ENCODE data around the gene LIMS1.
"Not testable (repeated sequence)": the region's sequence is repeated elsewhere in the genome, so short reads cannot be mapped to it uniquely, and the experiment has no call there.

Gene LIMS1

GRCh38 chr2:108548208-108549003 is 14.1 kb downstream of the LIMS1 start:
- DNase-seq (ENCODE audit: low read depth in 2 of 2): peak; percentile 71 to 72

DNA sequence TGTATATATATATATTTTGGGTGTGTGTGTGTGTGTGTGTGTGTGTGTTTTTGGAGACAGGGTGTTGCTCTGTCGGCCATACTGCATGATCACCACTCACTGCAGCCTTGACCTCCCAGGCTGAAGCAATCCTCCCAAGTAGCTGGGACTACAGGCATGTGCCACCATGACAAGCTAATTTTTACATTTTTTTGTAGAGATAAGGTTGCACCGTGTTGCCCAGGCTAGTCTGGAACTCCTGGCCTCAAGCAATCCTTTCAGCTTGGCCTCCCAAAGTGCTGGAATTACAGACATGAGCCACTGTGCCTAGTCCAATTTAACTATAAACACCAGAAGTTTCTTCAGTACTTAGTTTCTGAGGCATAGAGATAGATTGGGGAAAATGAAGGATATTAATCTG is 18.3 kb downstream of the LIMS1 start:
- DNase-seq (ENCODE audit: low read depth in 2 of 2): no peak

DNA sequence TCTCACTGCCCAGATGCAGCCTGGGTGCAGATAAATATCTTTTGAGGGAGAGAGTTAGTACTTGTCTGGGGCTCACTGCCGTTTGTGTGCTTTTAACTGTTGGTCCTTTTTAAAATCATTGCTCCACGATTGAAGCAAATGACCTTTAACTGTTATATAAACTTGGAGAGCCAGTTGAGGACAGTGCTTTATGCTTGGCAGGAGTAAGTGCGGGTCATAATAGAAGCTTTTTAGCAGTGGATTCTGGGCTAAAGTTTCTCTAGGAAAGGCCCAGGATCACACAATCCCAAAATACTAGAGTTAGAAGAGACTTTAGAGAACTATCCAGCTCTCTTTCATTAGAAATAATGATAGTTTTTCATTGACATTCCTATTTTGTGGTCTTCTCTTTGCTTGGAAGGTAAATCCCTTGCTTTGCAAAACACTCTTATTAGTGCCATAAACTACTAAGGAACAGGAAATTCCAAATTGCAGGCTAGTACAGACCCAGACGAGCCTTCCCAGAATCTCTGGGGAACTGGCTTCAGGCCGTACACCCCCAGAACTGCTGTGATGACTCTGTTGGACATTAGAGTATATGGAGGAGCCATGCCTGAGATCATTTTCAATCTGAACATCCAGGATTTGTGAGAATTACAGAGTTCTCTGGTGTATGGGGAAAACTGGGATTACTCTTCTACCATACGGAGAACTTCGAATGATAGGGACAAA is 19.1 kb downstream of the LIMS1 start:
- DNase-seq (ENCODE audit: low read depth in 2 of 2): no peak

GRCh38 chr2:108554528-108554927 is 20.3 kb downstream of the LIMS1 start:
- no peak for DNase-seq (ENCODE audit: low read depth in 2 of 2)

- no peak for DNase-seq (ENCODE audit: low read depth in 2 of 2)
Measured at GRCh38 chr2:108555572-108555971, 21.3 kb downstream of the LIMS1 start.

- DNase-seq (ENCODE audit: low read depth in 2 of 2): not testable (repeated sequence)
Measured at GRCh38 chr2:108556581-108556980, 22.3 kb downstream of the LIMS1 start.

DNA sequence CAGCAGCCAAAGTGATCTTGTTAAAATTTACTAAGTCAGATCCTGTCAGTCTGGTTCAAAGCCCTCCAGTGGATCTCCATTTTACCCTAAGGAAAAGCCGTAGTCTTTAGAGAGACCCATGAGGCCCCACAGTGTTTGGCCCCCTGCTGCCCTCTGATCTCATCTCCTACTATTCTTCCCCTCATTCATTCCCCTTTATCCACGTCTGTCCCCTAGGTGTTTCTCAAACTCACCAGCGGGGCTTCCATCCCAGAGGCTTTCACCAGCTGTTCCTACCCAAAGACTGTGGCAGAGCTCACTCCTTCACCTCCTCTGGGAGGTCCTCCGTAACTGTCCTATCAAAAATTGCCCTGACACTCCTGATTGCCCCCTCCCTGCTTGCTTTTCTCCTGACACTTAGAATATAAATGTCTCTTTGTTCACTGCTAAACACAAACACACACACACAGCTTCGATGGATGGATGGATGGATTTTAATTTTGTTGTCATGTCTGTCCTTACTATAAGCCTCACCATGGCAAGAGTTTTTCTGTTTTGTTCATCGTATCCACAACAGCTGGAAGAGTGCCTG is 26.1 kb downstream of the LIMS1 start:
- DNase-seq (ENCODE audit: low read depth in 2 of 2): no peak

GRCh38 chr2:108560895-108561530 is 26.7 kb downstream of the LIMS1 start:
- DNase-seq (ENCODE audit: low read depth in 2 of 2): no peak

GRCh38 chr2:108562274-108562673 is 28.0 kb downstream of the LIMS1 start:
- no peak for DNase-seq (ENCODE audit: low read depth in 2 of 2)

DNA sequence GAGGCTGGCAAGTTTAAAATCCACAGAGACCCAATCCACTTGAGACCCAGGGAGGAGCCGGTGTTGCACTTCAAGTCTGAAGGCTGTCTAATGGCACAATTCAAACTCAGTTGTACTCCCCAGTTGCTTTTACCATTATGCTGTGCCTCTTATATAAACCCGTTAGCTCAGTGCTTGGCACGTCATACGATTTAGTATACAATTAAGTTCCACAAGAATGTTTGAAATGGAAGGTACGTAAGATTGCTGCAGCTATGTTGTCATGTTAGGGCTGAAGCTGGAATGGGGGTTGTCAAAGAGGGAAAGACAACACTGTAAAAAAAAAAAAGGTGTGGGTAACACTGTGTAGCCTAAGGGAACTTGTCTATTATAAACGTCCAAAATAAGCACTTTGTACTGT is 30.2 kb downstream of the LIMS1 start:
- no peak for DNase-seq (ENCODE audit: low read depth in 2 of 2)

GRCh38 chr2:108565778-108566375 is 31.6 kb downstream of the LIMS1 start:
- no peak for DNase-seq (ENCODE audit: low read depth in 2 of 2)

- DNase-seq (ENCODE audit: low read depth in 2 of 2): no peak
Measured at GRCh38 chr2:108570416-108570815, 36.1 kb downstream of the LIMS1 start.

DNA sequence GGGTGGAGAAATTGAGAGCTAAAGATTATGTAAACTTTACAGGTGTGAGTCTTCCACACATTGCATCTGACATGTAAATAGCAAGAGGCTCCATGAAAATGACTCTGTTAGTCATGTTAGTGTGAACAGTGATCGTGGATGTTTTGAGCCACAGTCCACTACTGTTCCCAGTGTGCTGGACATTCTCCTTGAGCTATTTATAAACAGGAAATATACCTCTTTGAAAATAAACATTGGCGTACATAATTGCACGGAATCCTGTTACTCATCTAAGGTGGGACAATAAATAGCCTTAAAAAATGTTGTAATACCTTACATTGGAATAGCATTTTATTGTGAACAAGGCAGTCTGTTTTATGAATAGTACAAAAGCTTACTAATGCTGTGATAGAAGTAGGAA is 37.0 kb downstream of the LIMS1 start:
- DNase-seq (ENCODE audit: low read depth in 2 of 2): no peak

DNA sequence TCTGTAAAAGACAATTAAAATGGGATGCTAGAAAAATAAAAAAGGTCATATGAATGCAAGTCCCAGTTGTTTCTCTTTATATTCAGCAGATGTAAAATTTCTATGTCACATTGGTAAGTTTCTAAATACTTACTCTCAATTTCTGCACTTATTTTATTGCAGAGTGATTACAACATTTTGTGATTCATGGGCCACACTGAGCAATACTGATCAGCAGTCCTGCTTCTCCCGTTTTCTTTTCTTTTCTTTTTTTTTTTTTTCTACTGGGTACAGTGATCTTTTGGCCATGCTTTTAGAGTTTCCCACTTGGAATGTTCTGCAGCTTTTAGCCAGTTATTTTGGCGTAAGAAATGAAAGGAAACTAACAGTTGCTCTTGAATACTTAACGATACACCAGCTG is 38.8 kb downstream of the LIMS1 start:
- peak; percentile 66 for DNase-seq (ENCODE audit: low read depth in 2 of 2)

- no peak for DNase-seq (ENCODE audit: low read depth in 2 of 2)
Measured at GRCh38 chr2:108574332-108574731, 40.1 kb downstream of the LIMS1 start.

DNA sequence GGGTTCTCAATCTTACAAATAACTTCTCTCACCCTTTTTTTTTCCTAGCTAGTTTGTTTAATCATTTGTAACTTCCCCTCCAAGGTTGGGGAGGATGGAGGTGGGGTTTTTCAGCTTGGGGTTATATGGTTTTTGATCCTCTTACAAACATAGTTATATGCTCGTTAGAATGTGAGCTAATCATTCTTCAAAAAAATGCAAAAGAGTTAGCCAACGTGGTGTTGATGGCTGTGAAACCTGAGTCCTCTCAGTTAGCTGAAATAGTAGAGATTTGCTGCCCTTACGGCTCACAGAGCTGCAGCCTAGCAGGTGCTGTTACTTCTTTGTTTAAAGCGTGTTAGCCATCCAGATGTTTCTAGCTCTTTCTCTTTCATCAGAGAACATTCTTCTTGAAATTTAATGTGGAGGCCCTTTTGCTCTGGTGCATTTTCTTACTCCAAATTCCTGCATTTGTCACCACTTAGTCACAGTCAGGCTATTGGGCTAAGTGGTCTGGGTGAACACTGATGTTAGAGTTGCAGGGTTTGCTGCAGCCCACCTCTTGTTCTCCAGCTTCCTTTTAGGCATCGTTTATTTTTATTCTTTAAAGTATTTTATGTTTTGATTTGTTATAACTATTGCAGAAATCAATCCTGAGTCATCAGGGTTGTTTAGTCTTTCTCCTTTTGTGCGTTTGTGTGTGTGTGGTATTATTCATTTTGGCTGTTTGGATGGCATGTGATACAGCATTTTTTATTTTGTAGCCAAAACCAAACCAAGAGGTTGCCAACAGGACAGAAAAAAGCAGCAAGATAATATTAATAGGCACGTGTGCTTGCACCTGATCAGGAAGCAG is 41.1 kb downstream of the LIMS1 start:
- peak; percentile 55 to 58 for DNase-seq (ENCODE audit: low read depth in 2 of 2)

- DNase-seq (ENCODE audit: low read depth in 2 of 2): no peak
Measured at GRCh38 chr2:108577099-108577498, 42.8 kb downstream of the LIMS1 start.

DNA sequence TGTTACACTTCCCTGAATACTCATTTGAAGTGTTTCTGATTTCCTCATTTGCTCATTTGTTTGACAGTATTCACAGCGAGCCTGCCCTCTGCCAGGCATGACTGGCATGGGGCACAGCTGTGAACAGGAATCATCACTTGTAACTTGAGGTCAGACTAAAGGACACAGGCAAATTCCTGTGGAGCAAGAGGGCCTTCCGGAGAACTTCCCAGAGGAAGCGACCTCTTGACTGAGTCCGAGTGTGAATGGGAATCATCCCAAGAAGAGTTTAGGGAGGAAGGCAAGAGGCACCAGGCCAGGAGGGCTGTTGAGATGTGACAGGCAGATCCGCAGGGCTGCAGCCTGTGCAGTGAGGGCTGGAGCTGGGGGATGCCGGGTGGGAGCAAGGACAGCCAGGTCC is 45.4 kb downstream of the LIMS1 start:
- DNase-seq (ENCODE audit: low read depth in 2 of 2): no peak

DNA sequence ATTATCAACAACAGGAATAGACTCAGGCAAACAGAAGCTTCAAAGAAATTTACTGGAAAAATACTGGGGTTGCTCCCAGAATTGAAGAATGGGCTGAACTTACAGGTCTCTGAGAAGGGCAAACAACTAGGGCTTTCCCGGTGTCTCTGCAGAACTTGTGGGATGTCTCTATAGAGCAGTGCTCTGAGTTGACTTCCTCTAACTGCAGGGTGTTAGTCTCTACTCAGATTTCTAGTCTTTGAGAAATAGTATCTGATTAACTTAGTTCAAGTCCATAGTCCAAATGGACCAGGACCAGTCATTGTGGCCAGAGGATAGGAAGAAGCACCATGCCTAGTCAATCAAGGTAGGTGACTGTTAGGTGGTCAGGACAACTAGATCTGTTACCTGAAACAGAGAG is 45.8 kb downstream of the LIMS1 start:
- no peak for DNase-seq (ENCODE audit: low read depth in 2 of 2)

GRCh38 chr2:108583903-108584520 is 49.7 kb downstream of the LIMS1 start:
- peak; percentile 55 to 57 for DNase-seq (ENCODE audit: low read depth in 2 of 2)

GRCh38 chr2:108585436-108585835 is 51.2 kb downstream of the LIMS1 start:
- DNase-seq (ENCODE audit: low read depth in 2 of 2): no peak

All from fibroblast of skin of left biceps (primary cell).